Thymus (tissue), 11 donors: ENCODE data around the gene CCDC38. TPM values are rescaled to one million over a fixed set of nuclear protein-coding genes. Genes with fewer than 3 reads are reported as not detected.

Experiments
- DNase-seq, 9 donors: peaks; one replicate each; pipeline ENCODE4 v3.0.0-alpha.2; 2013; ENCODE audit warnings: low spot score in 9 of 9, low read depth in 6 of 9, missing footprints in 1 of 9
- H3K27ac ChIP-seq, 2 donors: one replicate each; pipeline ENCODE4 v1.5.1; 2013; ENCODE audit warnings: control low read depth in 1 of 2, low read depth in 1 of 2, low read length in 1 of 2, mild to moderate bottlenecking in 1 of 2, moderate library complexity in 1 of 2
- H3K27me3 ChIP-seq, 2 donors: one replicate each; pipeline ENCODE4 v1.5.1; 2013; ENCODE audit warnings: low read length in 1 of 2; ENCODE audit not compliant: control insufficient read depth in 2 of 2, insufficient read depth in 1 of 2
- H3K36me3 ChIP-seq, 2 donors: one replicate each; pipeline ENCODE4 v1.5.1; 2013; ENCODE audit warnings: low read length in 1 of 2, mild to moderate bottlenecking in 1 of 2, moderate library complexity in 1 of 2; ENCODE audit not compliant: control insufficient read depth in 2 of 2, insufficient read depth in 2 of 2
- H3K4me1 ChIP-seq, 2 donors: one replicate each; pipeline ENCODE4 v1.5.1; 2013; ENCODE audit warnings: low read length in 2 of 2; ENCODE audit not compliant: control insufficient read depth in 2 of 2, insufficient read depth in 2 of 2
- H3K4me3 ChIP-seq, 2 donors: one replicate each; pipeline ENCODE4 v1.5.1; 2013; ENCODE audit warnings: low read length in 2 of 2, control low read depth in 1 of 2, mild to moderate bottlenecking in 1 of 2
- H3K9me3 ChIP-seq, 2 donors: one replicate each; pipeline ENCODE4 v1.5.1; 2013; ENCODE audit warnings: low read length in 1 of 2, mild to moderate bottlenecking in 1 of 2; ENCODE audit not compliant: control insufficient read depth in 2 of 2, insufficient read depth in 1 of 2
- WGBS: extraction: QIAGEN DNeasy Blood & Tissue Kit; methylation state at CpG from one replicate; pipeline ENCODE4 v1.1.7; 2013; 5-methylcytosine and 5-hydroxymethylcytosine counted together
- polyA plus RNA-seq: library from polyadenylated mRNA; stranded (reverse); fragments of 200-250 nt; gene quantifications from one replicate; pipeline ENCODE4 v1.2.3, GENCODE V29; 2013
- total RNA-seq: library from RNA; stranded (reverse); fragments of 120-200 nt; gene quantifications from one replicate; pipeline ENCODE4 v1.2.4, GENCODE V29; 2013
- donor health status: healthy.

CCDC38 gene
- total and polyA plus RNA-seq, 2 donors, result 0.05 to 0.07 TPM

DNA sequence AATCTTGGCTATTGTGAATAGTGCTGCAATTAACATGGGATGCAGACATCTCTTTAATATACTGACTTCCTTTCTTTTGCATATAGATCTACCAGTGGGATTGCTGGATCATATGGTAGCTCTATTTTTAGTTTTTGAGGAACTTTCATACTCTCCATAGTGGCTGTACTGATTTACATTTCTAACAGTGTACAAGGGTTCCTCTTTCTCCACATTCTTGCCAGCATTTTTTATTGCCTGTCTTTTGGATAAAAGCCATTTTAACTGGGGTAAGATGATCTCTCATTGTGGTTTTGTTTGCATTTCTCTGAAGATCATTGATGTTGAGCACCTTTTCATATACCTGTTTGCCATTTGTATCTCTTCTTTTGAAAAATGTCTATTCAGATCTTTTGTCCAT, 9.1 kb upstream of the CCDC38 start:
- DNase-seq, result no peak
- Histone ChIP-seq H3K4me3 (no peak overlapping the region), H3K4me1 (no peaks in the 10 kb centered on the region), H3K9me3 (no peaks in the 10 kb centered on the region), H3K27ac (no peak overlapping the region), H3K27me3 (peaks cover 0 to 4% of the 10 kb centered on the region in 2 donors), H3K36me3 (no peaks in the 10 kb centered on the region)

- H3K27ac ChIP-seq, result no peak overlapping the region
- H3K27me3 ChIP-seq, result peaks cover 0 to 7% of the 10 kb centered on the region in 2 donors
- no peak for DNase-seq
- WGBS, result 95% methylated on average over 4 of the region's 4 CpGs
- H3K4me3 ChIP-seq, result no peak overlapping the region
- no peaks in the 10 kb centered on the region for H3K4me1 ChIP-seq
- no peaks in the 10 kb centered on the region for H3K9me3 ChIP-seq
- no peaks in the 10 kb centered on the region for H3K36me3 ChIP-seq
Observed at GRCh38 chr12:95949477-95950206, 7.2 kb upstream of the CCDC38 start.

DNA sequence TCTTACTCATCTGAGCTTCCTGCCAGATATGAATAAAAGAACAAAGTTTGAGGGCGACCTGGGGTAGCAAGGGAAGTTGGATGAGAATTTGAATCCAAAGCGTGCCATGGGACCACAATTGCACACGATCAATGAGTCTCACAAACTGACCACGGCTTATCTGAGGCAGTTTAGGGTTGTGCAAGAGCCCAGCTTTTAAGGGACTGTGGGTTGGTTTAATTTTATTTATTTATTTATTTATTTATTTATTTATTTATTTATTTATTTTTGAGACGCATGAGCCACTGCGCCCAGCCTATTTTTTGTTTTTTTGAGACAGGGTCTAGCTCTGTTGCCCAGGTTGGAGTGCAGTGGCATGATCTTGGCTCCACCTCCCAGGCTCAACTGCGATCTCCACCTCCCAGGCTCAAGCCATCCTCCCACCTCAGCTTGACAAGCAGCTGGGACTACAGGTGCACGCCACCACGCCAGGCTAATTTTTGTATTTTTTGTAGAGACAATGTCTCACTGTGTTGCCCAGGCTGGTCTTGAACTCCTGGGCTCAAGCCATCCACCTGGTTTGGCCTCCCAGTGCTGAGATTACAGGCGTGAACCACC, 1.8 kb upstream of the CCDC38 start:
- no peaks in the 10 kb centered on the region for H3K36me3 ChIP-seq
- WGBS, result 96% methylated on average over 10 of the region's 10 CpGs
- H3K4me1 ChIP-seq, result peaks cover 0 to 8% of the 10 kb centered on the region in 2 donors
- no peak for DNase-seq
- no peak overlapping the region for H3K27ac ChIP-seq
- H3K27me3 ChIP-seq, result peaks cover 0 to 11% of the 10 kb centered on the region in 2 donors
- no peak overlapping the region for H3K4me3 ChIP-seq
- no peaks in the 10 kb centered on the region for H3K9me3 ChIP-seq

- under 1% methylated on average over 38 of the region's 38 CpGs for WGBS
- H3K9me3 ChIP-seq, result no peaks in the 10 kb centered on the region
- DNase-seq, result peak; percentile 33 to 79 (median 49)
- H3K4me1 ChIP-seq, result peaks cover 0 to 8% of the 10 kb centered on the region in 2 donors
- H3K27ac ChIP-seq, result peak within 1 kb of the TSS; percentile 36 to 53
- peak within 1 kb of the TSS; percentile 74 to 88 for H3K4me3 ChIP-seq
- peaks cover 0 to 11% of the 10 kb centered on the region in 2 donors for H3K27me3 ChIP-seq
- H3K36me3 ChIP-seq, result no peaks in the 10 kb centered on the region
Observed at GRCh38 chr12:95943330-95943842, 972 bp upstream of the CCDC38 start, which contains the start of gene AMDHD1. Gene AMDHD1 (plus strand): TSS chr12:95943331. CDS start chr12:95943399, 68 bp downstream.

DNA sequence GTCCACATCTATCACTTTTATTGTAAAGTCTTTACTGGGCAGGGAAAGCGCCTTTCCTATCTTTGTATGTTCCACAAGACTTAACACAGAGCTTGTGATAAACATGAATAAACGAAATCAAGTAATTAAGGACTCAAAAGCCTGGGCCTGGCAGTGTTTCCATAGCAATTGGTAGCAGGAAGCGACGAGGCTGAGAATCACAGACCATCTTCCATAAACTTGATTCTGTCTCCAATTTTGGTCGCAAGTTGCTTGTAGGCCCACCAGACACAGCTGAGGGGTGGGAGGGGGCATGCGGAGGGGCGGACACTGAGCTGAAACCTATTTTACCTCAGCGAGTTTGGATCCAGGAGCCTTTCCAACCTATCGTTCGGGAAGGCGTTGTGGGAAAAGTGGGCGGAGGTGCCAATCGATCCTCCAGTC, 302 bp downstream of the CCDC38 start:
- H3K36me3 ChIP-seq, result no peaks in the 10 kb centered on the region
- peaks cover 0 to 11% of the 10 kb centered on the region in 2 donors for H3K27me3 ChIP-seq
- no peaks in the 10 kb centered on the region for H3K9me3 ChIP-seq
- H3K27ac ChIP-seq, result peak overlapping the region in 1 of 2 donors; percentile 50
- 12% methylated on average over 13 of the region's 13 CpGs for WGBS
- H3K4me1 ChIP-seq, result peaks cover 0 to 8% of the 10 kb centered on the region in 2 donors
- DNase-seq, result peak in 2 of 9 donors; percentile 12 to 37
- peak overlapping the region; percentile 74 to 88 for H3K4me3 ChIP-seq

DNA sequence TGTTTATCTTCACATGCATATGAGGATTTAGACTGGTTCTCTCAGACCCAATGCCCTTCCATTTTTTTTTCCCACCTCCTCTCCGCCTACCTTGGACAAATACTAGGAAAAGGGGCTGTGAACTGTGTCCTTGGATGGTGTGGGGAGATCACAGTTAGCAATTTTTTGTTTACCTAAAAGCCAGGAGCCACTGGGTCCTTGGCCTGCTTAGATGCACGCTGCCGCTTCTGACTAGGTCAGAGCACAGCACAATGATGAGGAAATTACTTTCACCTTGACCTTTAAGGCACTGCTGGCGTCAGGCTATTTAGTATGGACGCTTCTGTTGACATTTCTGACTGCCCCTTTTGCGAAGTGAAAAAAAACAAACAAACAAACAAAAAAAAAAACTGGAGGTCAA, 1.9 kb downstream of the CCDC38 start:
- H3K27me3 ChIP-seq, result peaks cover 0 to 10% of the 10 kb centered on the region in 2 donors
- H3K27ac ChIP-seq, result no peak overlapping the region
- peaks cover 0 to 8% of the 10 kb centered on the region in 2 donors for H3K4me1 ChIP-seq
- no peaks in the 10 kb centered on the region for H3K9me3 ChIP-seq
- H3K4me3 ChIP-seq, result no peak overlapping the region
- 88% methylated on average over 6 of the region's 6 CpGs for whole genome bisulfite sequencing
- H3K36me3 ChIP-seq, result no peaks in the 10 kb centered on the region
- no peak for DNase-seq

GRCh38 chr12:95922231-95922630, 20.2 kb downstream of the CCDC38 start:
- H3K4me3 ChIP-seq, result no peak overlapping the region
- WGBS, result 46% methylated on average over 3 of the region's 3 CpGs
- H3K27me3 ChIP-seq, result no peaks in the 10 kb centered on the region
- no peak for DNase-seq
- H3K27ac ChIP-seq, result no peak overlapping the region
- peaks cover 0 to 2% of the 10 kb centered on the region in 2 donors for H3K9me3 ChIP-seq
- peaks cover 0 to 2% of the 10 kb centered on the region in 2 donors for H3K4me1 ChIP-seq
- no peaks in the 10 kb centered on the region for H3K36me3 ChIP-seq

DNA sequence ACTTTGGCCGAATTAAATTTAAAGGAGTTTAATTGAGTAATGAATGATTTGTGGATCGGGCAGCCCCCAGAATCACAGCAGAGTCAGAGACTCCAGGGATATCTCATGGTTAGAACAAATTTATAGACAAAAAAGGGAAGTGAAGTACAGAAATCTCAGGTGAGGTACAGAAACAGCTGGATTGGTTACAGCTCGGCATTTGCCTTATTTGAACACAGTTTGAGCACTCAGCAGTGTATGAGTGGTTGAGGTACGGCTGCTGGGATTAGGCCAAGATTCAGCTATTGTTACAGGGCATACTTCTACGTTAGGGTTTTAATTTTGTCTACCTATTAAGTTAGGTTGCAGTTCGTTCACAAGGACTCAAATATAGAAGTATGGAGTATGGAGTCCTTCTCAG, 23.3 kb downstream of the CCDC38 start:
- peaks cover 0 to 2% of the 10 kb centered on the region in 2 donors for H3K9me3 ChIP-seq
- 92% methylated on average over 6 of the region's 6 CpGs for WGBS
- H3K36me3 ChIP-seq, result no peaks in the 10 kb centered on the region
- no peaks in the 10 kb centered on the region for H3K27me3 ChIP-seq
- no peak for DNase-seq
- H3K4me1 ChIP-seq, result peaks cover 0 to 2% of the 10 kb centered on the region in 2 donors
- H3K4me3 ChIP-seq, result no peak overlapping the region
- no peak overlapping the region for H3K27ac ChIP-seq
